B cell (primary cell): ENCODE data around the gene CDC14A. TPM values are rescaled to one million over a fixed set of nuclear protein-coding genes. Genes with fewer than 3 reads are reported as not detected.
"Not testable (repeated sequence)": the region's sequence is repeated elsewhere in the genome, so short reads cannot be mapped to it uniquely, and the experiment has no call there.

ENCODE experiments used
- ATAC-seq: fragments of 200-7000 bp; cut with Tn5 transposase; one replicate; pipeline ENCODE4 v1.10.0; 2021; ENCODE audit warnings: low read depth, mild to moderate bottlenecking, moderate number of reproducible peaks, moderate library complexity
- CTCF ChIA-PET: fragments of 350-600 bp; sonication (Branson Sonifier 250); formaldehyde crosslinking; loops from one replicate; lab custom pipeline; 2021; ENCODE audit warnings: antibody characterized with exemption, inconsistent platforms; lab: Charles Lee
- POLR2A ChIA-PET: fragments of 350-600 bp; sonication (Branson Sonifier 250); formaldehyde crosslinking; loops from one replicate; lab custom pipeline; 2021; ENCODE audit warnings: antibody characterized with exemption; lab: Charles Lee
- DNase-seq: peaks from one replicate; pipeline ENCODE4 v3.0.0; 2013
- H2AFZ ChIP-seq: 2 replicates; pipeline ENCODE4 v1.6.1; 2012; ENCODE audit warnings: mild to moderate bottlenecking, low read depth, low read length; ENCODE audit not compliant: insufficient read depth, poor library complexity, severe bottlenecking
- H3K27ac ChIP-seq, 2 donors: 1 replicate in 1 of 2; 2 replicates in 1 of 2; pipeline ENCODE4 v1.5.1; 2012 to 2013; ENCODE audit warnings: low read length in 2 of 2, mild to moderate bottlenecking in 2 of 2, moderate library complexity in 1 of 2
- H3K27me3 ChIP-seq, 4 experiments: fragments of 200-600 bp in 1 of 4; sonication (generic) in 1 of 4; replicated peaks in 1 of 4; 1 replicate in 2 of 4; 2 replicates in 2 of 4; pipeline versions ENCODE4 v1.6.1 to v1.7.0; 2013 to 2016; ENCODE audit warnings: low read length in 3 of 4, mild to moderate bottlenecking in 2 of 4, mixed read lengths in 1 of 4, moderate library complexity in 1 of 4; ENCODE audit not compliant: insufficient read depth in 4 of 4, control insufficient read depth in 3 of 4; ENCODE audit errors: control extremely low read depth in 1 of 4
- H3K36me3 ChIP-seq, 2 experiments: replicated peaks in 1 of 2; 1 replicate in 1 of 2; 2 replicates in 1 of 2; pipeline versions ENCODE4 v1.6.1 to v1.7.1; 2013; ENCODE audit warnings: low read length in 1 of 2; ENCODE audit not compliant: insufficient read depth in 2 of 2, control insufficient read depth in 1 of 2; ENCODE audit errors: control extremely low read depth in 1 of 2, extremely low read depth in 1 of 2
- H3K4me1 ChIP-seq, 2 donors: fragments of 200-600 bp in 1 of 2; sonication (generic) in 1 of 2; 1 replicate in 1 of 2; 2 replicates in 1 of 2; pipeline versions ENCODE4 v1.5.1 to v1.6.1; 2013 to 2017; ENCODE audit warnings: low read length in 2 of 2; ENCODE audit not compliant: control insufficient read depth in 2 of 2, insufficient read depth in 2 of 2
- H3K4me2 ChIP-seq: replicated peaks from 2 replicates; pipeline ENCODE3; 2012; ENCODE audit warnings: mild to moderate bottlenecking, low read depth, low read length; ENCODE audit not compliant: poor library complexity, severe bottlenecking
- H3K4me3 ChIP-seq, 5 experiments: fragments of 200-600 bp in 1 of 5; sonication (generic) in 1 of 5; 1 replicate in 3 of 5; 2 replicates in 2 of 5; pipeline versions ENCODE4 v1.5.1 to v1.7.0; 2011 to 2016; ENCODE audit warnings: low read length in 4 of 5, mild to moderate bottlenecking in 4 of 5, low read depth in 2 of 5, control low read depth in 1 of 5, moderate library complexity in 1 of 5; ENCODE audit not compliant: insufficient read depth in 1 of 5; ENCODE audit errors: control extremely low read depth in 1 of 5, extremely low read depth in 1 of 5
- H3K79me2 ChIP-seq: fragments of 200-600 bp; sonication (generic); one replicate; pipeline ENCODE4 v1.6.0; 2016; ENCODE audit warnings: low read length; ENCODE audit not compliant: control insufficient read depth, insufficient read depth
- H3K9ac ChIP-seq: fragments of 200-600 bp; sonication (generic); 2 replicates; pipeline ENCODE4 v1.6.1; 2017; ENCODE audit warnings: mild to moderate bottlenecking, low read length, moderate library complexity
- H3K9me3 ChIP-seq, 3 donors: one replicate each; pipeline versions ENCODE4 v1.6.1 to v1.7.1; 2013; ENCODE audit warnings: low read length in 2 of 3; ENCODE audit not compliant: control insufficient read depth in 2 of 3, insufficient read depth in 1 of 3; ENCODE audit errors: control extremely low read depth in 1 of 3
- H4K20me1 ChIP-seq: 2 replicates; pipeline ENCODE4 v1.6.0; 2012; ENCODE audit warnings: mild to moderate bottlenecking, low read length; ENCODE audit not compliant: insufficient read depth, control insufficient read depth, poor library complexity, severe bottlenecking
- H3K27ac Mint-ChIP-seq: one replicate; pipeline ENCODE4 v1.8.0; 2021; ENCODE audit warnings: mixed read lengths
- H3K27me3 Mint-ChIP-seq: one replicate; pipeline ENCODE4 v1.8.0; 2021; ENCODE audit warnings: mixed read lengths
- H3K4me1 Mint-ChIP-seq: one replicate; pipeline ENCODE4 v1.8.0; 2021; ENCODE audit warnings: mixed read lengths
- H3K4me3 Mint-ChIP-seq: one replicate; pipeline ENCODE4 v1.8.0; 2021; ENCODE audit warnings: mixed read lengths
- H3K9me3 Mint-ChIP-seq: one replicate; pipeline ENCODE4 v1.8.0; 2022; ENCODE audit warnings: mixed read lengths; ENCODE audit not compliant: insufficient read depth
- CTCF ChIP-seq: fragments of 200-600 bp; IDR thresholded peaks from one replicate; pipeline ENCODE4 v1.8.0; 2022; ENCODE audit warnings: antibody characterized with exemption, mild to moderate bottlenecking
- EZH2 ChIP-seq: IDR thresholded peaks from 2 replicates; pipeline ENCODE4 v1.6.1; 2012; ENCODE audit warnings: borderline replicate concordance, low read depth, mild to moderate bottlenecking, moderate library complexity, low read length; ENCODE audit not compliant: insufficient read depth, poor library complexity, severe bottlenecking
- WGBS: methylation state at CpG from one replicate; pipeline ENCODE4 v1.1.5; 2013; ENCODE audit warnings: missing lambda C conversion rate; ENCODE audit not compliant: insufficient coverage; 5-methylcytosine and 5-hydroxymethylcytosine counted together
- intact Hi-C: fragments of 100-400 bp; cut with micrococcal nuclease; formaldehyde crosslinking; loops from one replicate; pipeline ENCODE4 v1.10.0; 2022
- polyA plus RNA-seq: library from polyadenylated mRNA; depleted of rRNA; stranded (reverse); fragments of >200 nt; gene quantifications from 2 replicates; pipeline ENCODE4 v1.2.3, GENCODE V29; 2012
- total RNA-seq, 2 donors: library from RNA; stranded (reverse); fragments of 120-200 nt in 1 of 2; gene quantifications; 1 replicate in 1 of 2; 2 replicates in 1 of 2; pipeline versions ENCODE4 v1.2.3 to v1.2.4, GENCODE V29; 2013 to 2022

The CDC14A gene
- total and polyA plus RNA-seq, 2 donors (not counting 1 experiment from before 2014, with no cell fraction given): 6.1 to 41.7 TPM

- Histone ChIP-seq H2AFZ (no peak overlapping the region), H3K36me3 (peaks cover 0 to 5% of the 10 kb centered on the region in 2 experiments), H3K9ac (no peak overlapping the region), H3K4me3 (no peak overlapping the region), H3K79me2 (peaks cover 77% of the 10 kb centered on the region), H3K4me2 (no peak overlapping the region), H3K27me3 (no peaks in the 10 kb centered on the region), H4K20me1 (peaks cover 21% of the 10 kb centered on the region), H3K4me1 (peaks cover under 1 to 12% of the 10 kb centered on the region in 2 donors), H3K9me3 (peaks cover 0 to 4% (median 0%) of the 10 kb centered on the region in 3 donors), H3K27ac (no peak overlapping the region)
- intact Hi-C loops: no loop called here
- POLR2A ChIA-PET: no interaction called here
- no peak overlapping the region for H3K4me3 Mint-ChIP-seq
- no peak for DNase-seq
- WGBS: no CpG with 5 or more reads among the region's 3 CpGs
- no peak for ATAC-seq
- H3K4me1 Mint-ChIP-seq: peaks cover 45% of the 10 kb centered on the region
- no peak for TF ChIP-seq EZH2
- TF ChIP-seq CTCF: no peak
- H3K9me3 Mint-ChIP-seq: no peaks in the 10 kb centered on the region
- H3K27me3 Mint-ChIP-seq: no peaks in the 10 kb centered on the region
- no peak overlapping the region for H3K27ac Mint-ChIP-seq
- CTCF ChIA-PET: interaction anchor here (1.1 kb wide), 1 partner anchor 94 kb away, joined by 3 read pairs; no protein-coding TSS in a partner anchor
Observed at GRCh38 chr1:100364697-100365096, 12.4 kb downstream of the CDC14A start.

- Histone ChIP-seq H2AFZ (no peak overlapping the region), H3K4me1 (peaks cover 0 to 3% of the 10 kb centered on the region in 2 donors), H3K9me3 (peaks cover 0 to 4% (median 0%) of the 10 kb centered on the region in 3 donors), H3K27me3 (no peaks in the 10 kb centered on the region), H3K79me2 (peaks cover 76% of the 10 kb centered on the region), H3K4me2 (no peak overlapping the region), H3K27ac (no peak overlapping the region), H3K9ac (no peak overlapping the region), H3K36me3 (peaks cover 0 to 4% of the 10 kb centered on the region in 2 experiments), H4K20me1 (peaks cover 24% of the 10 kb centered on the region), H3K4me3 (no peak overlapping the region)
- Mint-ChIP-seq H3K27me3 (no peaks in the 10 kb centered on the region), H3K27ac (no peak overlapping the region), H3K4me1 (peaks cover 44% of the 10 kb centered on the region), H3K4me3 (no peak overlapping the region), H3K9me3 (no peaks in the 10 kb centered on the region)
- no CpG with 5 or more reads among the region's 1 CpG for WGBS
- DNase-seq (no peak), ATAC-seq (no peak)
- intact Hi-C loops: no loop called here
- TF ChIP-seq CTCF (no peak), EZH2 (no peak)
- ChIA-PET CTCF (interaction anchor here (0.7 to 1.1 kb wide), 4 partner anchors 14 to 275 kb away, joined by 3 to 4 read pairs (median 3); no protein-coding TSS in a partner anchor), POLR2A (no interaction called here)
Observed at GRCh38 chr1:100366209-100366525, 13.9 kb downstream of the CDC14A start.

GRCh38 chr1:100369339-100369738 lies 17.0 kb downstream of the CDC14A start:
- H3K27me3 Mint-ChIP-seq, H3K9me3 ChIP-seq, H3K27me3 ChIP-seq, DNase-seq, H3K27ac Mint-ChIP-seq, H3K36me3 ChIP-seq, ATAC-seq, intact Hi-C loops, H3K9ac ChIP-seq, H2AFZ ChIP-seq, H3K4me2 ChIP-seq, H3K27ac ChIP-seq, H3K4me3 Mint-ChIP-seq, POLR2A ChIA-PET, H3K4me3 ChIP-seq, H3K4me1 ChIP-seq, H3K9me3 Mint-ChIP-seq: not testable (repeated sequence)
- peaks cover 11% of the 10 kb centered on the region for H4K20me1 ChIP-seq
- H3K4me1 Mint-ChIP-seq: peaks cover 43% of the 10 kb centered on the region
- H3K79me2 ChIP-seq: peaks cover 68% of the 10 kb centered on the region
- CTCF ChIA-PET: interaction anchor here (0.7 kb wide), 1 partner anchor 87 kb away, joined by 6 read pairs; no protein-coding TSS in a partner anchor
- 100% methylated on average over 2 of the region's 4 CpGs for WGBS
